Breast epithelium (tissue), 4 donors: Measurements from ENCODE around the gene NEDD4L. TPM values are rescaled to one million over a fixed set of nuclear protein-coding genes. Genes with fewer than 3 reads are reported as not detected.

Experiments
- DNase-seq, 2 donors: peaks; one replicate each; pipeline ENCODE4 v3.0.0-alpha.2; 2019; ENCODE audit warnings: low spot score in 2 of 2
- H3K27ac ChIP-seq, 2 donors: fragments of 200-600 bp; sonication (generic) in 1 of 2; one replicate each; pipeline ENCODE4 v1.5.1; 2016 to 2019; ENCODE audit warnings: mild to moderate bottlenecking in 1 of 2
- H3K27me3 ChIP-seq, 2 donors: fragments of 200-600 bp; sonication (generic) in 1 of 2; one replicate each; pipeline versions ENCODE4 v1.5.1 to v1.6.0; 2017 to 2019; ENCODE audit warnings: control low read depth in 1 of 2, mild to moderate bottlenecking in 1 of 2
- H3K36me3 ChIP-seq: fragments of 200-600 bp; one replicate; pipeline ENCODE4 v1.5.1; 2019
- H3K4me1 ChIP-seq, 2 donors: fragments of 200-600 bp; sonication (generic); one replicate each; pipeline ENCODE4 v1.5.1; 2016 to 2019; ENCODE audit warnings: control low read depth in 1 of 2
- H3K4me3 ChIP-seq, 3 donors: fragments of 200-600 bp; sonication (generic); 1 replicate in 2 of 3; 2 replicates in 1 of 3; pipeline ENCODE4 v1.5.1; 2016 to 2019; ENCODE audit warnings: mild to moderate bottlenecking in 3 of 3, moderate library complexity in 2 of 3
- H3K9me3 ChIP-seq, 2 donors: fragments of 200-600 bp; sonication (generic) in 1 of 2; one replicate each; pipeline ENCODE4 v1.5.1; 2016 to 2019; ENCODE audit warnings: control low read depth in 1 of 2
- CTCF ChIP-seq, 3 donors: fragments of 450-650 bp; IDR thresholded peaks; one replicate each; pipeline ENCODE4 v1.5.1; 2016 to 2017; ENCODE audit warnings: antibody characterized with exemption in 3 of 3, mild to moderate bottlenecking in 3 of 3, moderate library complexity in 3 of 3
- POLR2A ChIP-seq: fragments of 450-650 bp; IDR thresholded peaks from one replicate; pipeline ENCODE4 v1.6.1; 2016; ENCODE audit warnings: antibody characterized with exemption, mild to moderate bottlenecking, moderate library complexity
- POLR2AphosphoS5 ChIP-seq, 3 donors: sonication (generic); formaldehyde crosslinking; IDR thresholded peaks; one replicate each; pipeline ENCODE4 v1.6.1; 2017; ENCODE audit warnings: antibody characterized with exemption in 3 of 3
- intact Hi-C: fragments of 100-400 bp; cut with DNase I; formaldehyde crosslinking; loops from one replicate; pipeline ENCODE4 v1.15.1; 2023; ENCODE audit warnings: low total_unique reads
- total RNA-seq, 3 donors: library from RNA; depleted of rRNA; stranded (reverse); fragments of >200 nt; gene quantifications; one replicate each; pipeline ENCODE4 v1.1.0, GENCODE V29; 2016

The NEDD4L gene
- total RNA-seq, 3 donors from 2014 or later = 26.2 to 162 (median 106) TPM

GRCh38 chr18:58418361-58418760 is 374.3 kb downstream of the NEDD4L start:
- Histone ChIP-seq H3K4me3 (no peak overlapping the region), H3K27me3 (no peaks in the 10 kb centered on the region), H3K4me1 (peaks cover 0 to 8% of the 10 kb centered on the region in 2 donors), H3K36me3 (no peaks in the 10 kb centered on the region), H3K27ac (no peak overlapping the region), H3K9me3 (no peaks in the 10 kb centered on the region)
- intact Hi-C loops = loop anchor here (10.0 kb wide), 1 partner anchor 1016 kb away; no protein-coding TSS in a partner anchor
- TF ChIP-seq CTCF (IDR thresholded peaks at IDR 0.05) (no peak), POLR2AphosphoS5 (IDR thresholded peaks at IDR 0.05) (no peak), POLR2A (no peak)
- no peak for DNase-seq

DNA sequence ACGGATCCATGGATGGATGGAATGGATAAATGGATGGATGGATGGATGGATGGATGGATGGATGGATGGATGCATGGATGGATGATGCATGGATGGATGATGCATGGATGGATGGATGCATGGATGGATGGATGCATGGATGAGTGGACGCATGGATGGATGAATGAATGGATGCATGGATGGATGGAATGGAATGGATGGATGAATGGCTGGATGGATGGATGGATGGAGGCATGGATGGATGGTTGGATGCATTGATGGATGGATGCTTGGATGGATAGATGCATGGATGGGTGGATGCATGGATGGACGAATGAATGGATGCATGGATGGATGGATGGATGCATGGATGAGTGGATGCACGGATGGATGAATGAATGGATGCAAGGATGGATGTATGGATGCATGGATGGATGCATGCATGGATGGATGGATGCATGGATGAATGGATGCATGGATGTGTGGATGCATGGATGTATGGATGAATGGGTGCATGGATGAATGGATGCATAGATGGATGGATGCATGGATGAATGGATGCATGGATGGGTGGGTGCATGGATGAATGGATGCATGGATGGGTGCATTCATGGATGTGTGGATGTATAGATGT is 375.7 kb downstream of the NEDD4L start:
- H3K27me3 ChIP-seq = no peaks in the 10 kb centered on the region
- TF ChIP-seq CTCF (IDR thresholded peaks at IDR 0.05) = no peak
- intact Hi-C loops = loop anchor here (10.0 kb wide), 1 partner anchor 1015 kb away; no protein-coding TSS in a partner anchor

DNA sequence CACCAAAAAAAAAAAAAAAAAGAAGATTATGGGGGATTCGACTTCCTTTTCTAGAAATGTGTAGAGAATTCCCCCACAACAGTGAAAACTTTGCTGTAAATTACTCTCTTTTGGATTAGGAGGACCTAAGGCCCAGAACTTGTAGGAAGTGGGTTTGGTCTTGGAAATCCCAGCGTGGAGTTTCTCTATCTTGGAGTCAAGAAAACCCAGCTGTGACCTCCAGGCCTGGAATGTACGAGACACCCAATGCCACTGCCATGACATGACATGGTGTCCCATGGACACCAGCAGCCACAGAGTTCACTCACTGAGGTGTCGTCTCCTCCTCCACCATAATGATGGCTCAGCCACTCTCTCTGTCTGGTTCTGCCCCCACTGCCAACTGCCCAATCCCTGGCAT is 382.6 kb downstream of the NEDD4L start:
- TF ChIP-seq POLR2A (no peak), POLR2AphosphoS5 (IDR thresholded peaks at IDR 0.05) (no peak), CTCF (IDR thresholded peaks at IDR 0.05) (no peak)
- Histone ChIP-seq H3K4me3 (no peak overlapping the region), H3K27ac (no peak overlapping the region), H3K9me3 (no peaks in the 10 kb centered on the region), H3K27me3 (no peaks in the 10 kb centered on the region), H3K36me3 (no peaks in the 10 kb centered on the region), H3K4me1 (no peaks in the 10 kb centered on the region)
- DNase-seq = no peak
- intact Hi-C loops = no loop called here

More for the DNA sequence above, 375.7 kb downstream of the NEDD4L start:
- DNase-seq = no peak
- H3K27ac ChIP-seq = no peak overlapping the region
- no peaks in the 10 kb centered on the region for H3K36me3 ChIP-seq
- H3K9me3 ChIP-seq = no peaks in the 10 kb centered on the region
- no peak overlapping the region for H3K4me3 ChIP-seq
- H3K4me1 ChIP-seq = peaks cover 0 to 8% of the 10 kb centered on the region in 2 donors

DNA sequence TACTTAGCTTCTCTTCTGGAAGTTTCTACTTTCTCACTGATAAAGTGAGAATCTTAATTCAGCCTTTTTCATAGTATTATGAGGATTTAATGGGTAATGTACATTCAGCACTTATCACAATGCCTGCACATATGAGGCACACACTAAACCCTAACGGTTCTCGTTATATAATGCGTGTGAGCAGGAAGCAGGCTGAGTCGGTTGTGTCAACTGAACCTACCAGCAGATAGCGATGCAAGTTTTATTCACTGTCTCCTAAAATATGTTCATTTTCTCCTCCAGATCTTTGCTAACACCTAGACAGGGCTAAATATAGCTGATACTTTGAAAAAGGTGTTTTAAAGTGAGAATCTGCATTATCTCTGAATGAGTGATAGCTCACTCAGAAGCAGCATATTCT is 383.3 kb downstream of the NEDD4L start:
- DNase-seq = no peak
- no peak overlapping the region for H3K27ac ChIP-seq
- H3K4me1 ChIP-seq = no peaks in the 10 kb centered on the region
- H3K4me3 ChIP-seq = no peak overlapping the region
- no peaks in the 10 kb centered on the region for H3K27me3 ChIP-seq
- H3K9me3 ChIP-seq = no peaks in the 10 kb centered on the region
- TF ChIP-seq CTCF (IDR thresholded peaks at IDR 0.05) (no peak), POLR2A (no peak), POLR2AphosphoS5 (IDR thresholded peaks at IDR 0.05) (no peak)
- intact Hi-C loops = no loop called here
- no peaks in the 10 kb centered on the region for H3K36me3 ChIP-seq

GRCh38 chr18:58429442-58429841 is 385.4 kb downstream of the NEDD4L start:
- DNase-seq = no peak
- Histone ChIP-seq H3K27me3 (no peaks in the 10 kb centered on the region), H3K4me1 (no peaks in the 10 kb centered on the region), H3K9me3 (no peaks in the 10 kb centered on the region), H3K4me3 (no peak overlapping the region), H3K36me3 (no peaks in the 10 kb centered on the region), H3K27ac (no peak overlapping the region)
- no peak for TF ChIP-seq POLR2AphosphoS5 (IDR thresholded peaks at IDR 0.05)
- TF ChIP-seq POLR2A = no peak
- no peak for TF ChIP-seq CTCF (IDR thresholded peaks at IDR 0.05)
- intact Hi-C loops = no loop called here
